Medulla oblongata (tissue), 1 donor: ENCODE measurements around the gene CSMD2.
A peak's percentile ranks its signal among the peaks of the same experiment; 100 is the strongest.

ENCODE experiments used
- DNase-seq: peaks from one replicate; pipeline ENCODE4 v3.0.0-alpha.2; 2015; ENCODE audit errors: extremely low spot score

Gene CSMD2

GRCh38 chr1:34002810-34003209 lies 162.2 kb downstream of the CSMD2 start:
- DNase-seq, result no peak

GRCh38 chr1:33997127-33998036 lies 167.6 kb downstream of the CSMD2 start:
- peak; percentile 30 for DNase-seq

DNA sequence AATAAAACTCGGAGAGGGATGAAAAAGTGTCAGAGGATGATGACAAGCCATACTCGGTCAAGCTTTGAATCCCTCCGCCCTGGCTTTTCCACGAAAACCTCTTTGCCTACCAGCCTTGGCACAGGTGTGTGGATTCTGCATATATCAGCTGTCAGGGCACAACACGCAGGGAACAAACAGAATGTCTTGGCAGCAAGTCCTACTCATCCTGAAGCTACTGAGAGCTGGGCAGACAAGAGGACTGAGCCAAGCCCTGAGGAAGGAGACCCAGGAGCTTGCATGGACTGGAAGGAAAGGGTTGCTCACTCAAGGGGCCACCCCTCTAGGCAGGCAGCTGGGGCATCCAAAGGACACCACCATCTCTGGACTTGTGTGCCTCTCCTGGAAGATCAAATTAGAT lies 168.7 kb downstream of the CSMD2 start:
- DNase-seq, result no peak

GRCh38 chr1:33993301-33993700 lies 171.7 kb downstream of the CSMD2 start:
- DNase-seq, result no peak

GRCh38 chr1:33990281-33990680 lies 174.7 kb downstream of the CSMD2 start:
- DNase-seq, result no peak

- no peak for DNase-seq
These were observed 176.9 kb downstream of the CSMD2 start for GRCh38 chr1:33988161-33988560.

- peak; percentile 77 for DNase-seq
These were observed 178.5 kb downstream of the CSMD2 start for GRCh38 chr1:33986390-33987095.

DNA sequence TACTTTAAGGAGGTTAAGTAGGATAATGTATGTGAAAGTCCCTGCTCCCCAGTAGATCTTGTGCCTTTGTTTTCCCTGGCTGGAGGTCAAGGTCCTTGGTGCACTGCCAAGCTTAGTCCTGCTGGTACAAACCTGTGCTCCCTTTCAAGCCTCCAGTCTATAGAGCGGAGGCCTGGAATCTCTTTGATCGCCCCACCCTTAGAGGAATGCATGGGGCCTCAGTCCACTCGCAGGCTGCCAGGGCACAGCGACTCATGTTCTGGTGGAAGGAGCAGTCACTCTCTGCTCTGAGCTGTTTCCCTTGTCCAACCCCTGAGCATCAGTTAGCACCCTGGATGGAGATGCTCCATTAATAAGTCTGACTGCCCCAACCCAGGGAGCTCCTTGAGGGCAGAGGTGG lies 179.4 kb downstream of the CSMD2 start:
- DNase-seq, result no peak

GRCh38 chr1:33984906-33985565 lies 180.0 kb downstream of the CSMD2 start:
- peak; percentile 25 for DNase-seq

DNA sequence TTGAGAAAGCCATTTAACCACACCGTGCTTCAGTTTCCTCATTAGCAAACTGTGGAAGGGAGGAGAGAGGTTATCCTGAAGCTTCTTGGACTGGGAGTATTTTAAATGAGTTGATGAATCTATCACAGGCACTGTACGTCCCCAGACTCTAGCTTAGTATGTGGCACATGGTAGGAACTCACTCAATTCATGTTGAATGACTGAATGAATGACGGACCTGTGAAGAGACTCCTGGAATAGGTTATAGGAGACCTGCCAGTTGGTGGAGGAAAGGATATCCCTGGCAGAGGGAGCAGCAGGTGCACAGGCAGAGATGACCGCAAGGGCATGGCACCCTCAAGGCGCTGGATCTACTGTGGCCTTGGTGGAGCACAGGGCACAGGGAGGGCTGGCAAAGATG lies 182.6 kb downstream of the CSMD2 start:
- no peak for DNase-seq

- DNase-seq, result no peak
These were observed 185.7 kb downstream of the CSMD2 start for GRCh38 chr1:33979341-33979740.

DNA sequence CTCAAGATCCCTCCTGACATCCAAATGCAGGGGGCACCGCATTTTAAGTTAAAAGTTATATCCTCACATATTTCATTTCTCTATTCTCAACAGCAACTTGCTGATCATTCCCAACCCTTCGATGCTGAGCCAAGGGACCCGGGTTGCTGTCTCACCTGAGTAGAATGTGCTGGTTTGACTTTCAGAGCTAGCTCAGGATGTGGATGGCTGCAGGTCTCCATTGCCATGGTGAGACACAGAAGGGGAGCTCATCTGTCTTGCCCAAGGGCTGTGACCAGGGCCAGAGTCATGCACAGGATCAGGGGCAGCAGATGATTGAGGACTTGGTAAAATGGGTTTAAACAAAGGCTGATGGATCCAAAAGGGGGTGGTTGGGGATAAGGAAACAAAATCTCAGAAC lies 189.1 kb downstream of the CSMD2 start:
- DNase-seq, result no peak

GRCh38 chr1:33973799-33974545 lies 191.1 kb downstream of the CSMD2 start:
- peak; percentile 42 for DNase-seq

GRCh38 chr1:33972676-33973395 lies 192.2 kb downstream of the CSMD2 start:
- peak; percentile 83 for DNase-seq

DNA sequence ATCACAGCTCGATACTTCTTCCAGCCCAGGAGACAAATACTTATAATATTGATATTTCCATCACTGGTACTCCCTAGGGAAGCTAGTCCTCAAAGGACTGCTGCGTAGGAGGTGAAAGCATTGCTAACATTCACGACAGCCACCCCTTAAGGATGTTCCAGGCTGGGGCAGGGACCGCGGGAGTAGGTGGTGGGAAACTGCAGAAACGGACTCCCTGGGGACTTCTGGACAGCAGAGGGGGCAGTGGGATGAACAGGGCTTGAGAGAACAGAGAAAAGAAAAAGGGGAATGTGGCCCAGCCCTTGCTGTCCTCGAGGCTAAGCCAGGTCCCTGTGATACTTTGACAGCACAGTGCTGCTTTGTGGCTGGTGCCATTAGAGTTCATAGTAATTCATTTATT lies 193.1 kb downstream of the CSMD2 start:
- DNase-seq, result peak; percentile 12

- DNase-seq, result peak; percentile 12
These were observed 193.9 kb downstream of the CSMD2 start for GRCh38 chr1:33971018-33971710.

DNA sequence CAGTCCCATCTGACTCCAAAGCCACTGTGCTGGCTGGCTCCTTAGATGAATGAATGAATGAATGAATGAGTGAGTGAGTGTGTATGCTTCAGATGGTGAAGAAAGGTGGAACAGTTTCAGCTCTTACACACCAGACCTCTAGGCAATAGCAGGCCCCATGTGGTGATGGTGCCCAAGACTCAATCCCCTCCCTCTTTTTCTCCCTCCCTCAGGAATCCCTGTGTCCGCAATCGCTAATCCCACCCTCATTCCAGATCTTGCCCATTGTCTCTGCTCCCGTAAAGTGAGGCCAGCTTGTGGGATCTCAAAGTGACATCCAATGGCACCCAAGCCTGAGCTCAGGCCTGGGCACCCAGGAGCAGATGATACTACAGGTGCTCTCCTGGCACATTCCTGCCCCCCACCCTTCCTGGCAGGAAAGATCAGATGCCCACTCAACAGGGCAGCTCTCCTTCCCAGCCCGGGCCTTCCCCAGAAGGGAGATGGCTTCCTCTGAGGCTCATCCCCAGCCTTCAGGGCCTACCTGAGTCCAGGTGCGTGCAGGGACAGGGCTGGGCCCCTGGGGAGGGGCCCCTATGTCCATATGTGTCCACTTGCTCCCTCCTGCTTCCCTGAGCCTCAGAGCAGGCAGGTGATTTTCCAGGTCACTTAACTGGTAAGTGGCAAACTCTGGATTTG lies 194.7 kb downstream of the CSMD2 start:
- DNase-seq, result no peak

GRCh38 chr1:33966346-33967141 lies 198.5 kb downstream of the CSMD2 start:
- no peak for DNase-seq

GRCh38 chr1:33965086-33965485 lies 199.9 kb downstream of the CSMD2 start:
- no peak for DNase-seq
